ENCODE measurements around the gene IPO9.
"Not testable (repeated sequence)": the region's sequence is repeated elsewhere in the genome, so short reads cannot be mapped to it uniquely, and the experiment has no call there.

The IPO9 gene

GRCh38 chr1:201849372-201850052, 20.6 kb downstream of the IPO9 start:
- no peak for DNase-seq

GRCh38 chr1:201850053-201850397, 21.1 kb downstream of the IPO9 start:
- DNase-seq = no peak

GRCh38 chr1:201851949-201852348, 23.0 kb downstream of the IPO9 start:
- DNase-seq = no peak

GRCh38 chr1:201856722-201857121, 27.8 kb downstream of the IPO9 start:
- not testable (repeated sequence) for DNase-seq

GRCh38 chr1:201859424-201859823, 30.5 kb downstream of the IPO9 start:
- no peak for DNase-seq

GRCh38 chr1:201861448-201861847, 32.5 kb downstream of the IPO9 start:
- no peak for DNase-seq

GRCh38 chr1:201870397-201870796, 41.4 kb downstream of the IPO9 start:
- no peak for DNase-seq

GRCh38 chr1:201874672-201875071, 45.7 kb downstream of the IPO9 start:
- no peak for DNase-seq

GRCh38 chr1:201876148-201876818, 47.3 kb downstream of the IPO9 start:
- no peak for DNase-seq

- no peak for DNase-seq
Observed at GRCh38 chr1:201877877-201878401, 49.0 kb downstream of the IPO9 start.

GRCh38 chr1:201880928-201881571, 52.1 kb downstream of the IPO9 start:
- no peak for DNase-seq

- DNase-seq = no peak
Observed at GRCh38 chr1:201881617-201882016, 52.7 kb downstream of the IPO9 start.

GRCh38 chr1:201882665-201883132, 53.7 kb downstream of the IPO9 start:
- DNase-seq = no peak

- DNase-seq = no peak
Observed at GRCh38 chr1:201883266-201883665, 54.3 kb downstream of the IPO9 start.

GRCh38 chr1:201883786-201884185, 54.8 kb downstream of the IPO9 start:
- no peak for DNase-seq

GRCh38 chr1:201884425-201884824, 55.5 kb downstream of the IPO9 start:
- DNase-seq = no peak

GRCh38 chr1:201885531-201886075, 56.6 kb downstream of the IPO9 start:
- no peak for DNase-seq

- DNase-seq = no peak
Observed at GRCh38 chr1:201886103-201886885, 57.3 kb downstream of the IPO9 start.

- no peak for DNase-seq
Observed at GRCh38 chr1:201887116-201887866, 58.3 kb downstream of the IPO9 start.

- DNase-seq = no peak
Observed at GRCh38 chr1:201888282-201889089, 59.5 kb downstream of the IPO9 start, which contains the start of gene SHISA4. Gene SHISA4 (plus strand): TSS chr1:201888898. CDS start chr1:201888995, 97 bp downstream.
